Germinal center (tissue), 1 donor: ENCODE results near the gene CCDC40.
"Not testable (repeated sequence)": the region's sequence is repeated elsewhere in the genome, so short reads cannot be mapped to it uniquely, and the experiment has no call there.

Experiments
- DNase-seq: peaks from one replicate; pipeline ENCODE4 v3.0.0; 2012; ENCODE audit warnings: mixed read lengths, low spot score

The CCDC40 gene

GRCh38 chr17:80083136-80083661, 46.8 kb downstream of the CCDC40 start:
- DNase-seq = no peak

- DNase-seq = no peak
These were observed 48.3 kb downstream of the CCDC40 start for GRCh38 chr17:80084773-80085172.

GRCh38 chr17:80086081-80086480, 49.6 kb downstream of the CCDC40 start:
- DNase-seq = no peak

DNA sequence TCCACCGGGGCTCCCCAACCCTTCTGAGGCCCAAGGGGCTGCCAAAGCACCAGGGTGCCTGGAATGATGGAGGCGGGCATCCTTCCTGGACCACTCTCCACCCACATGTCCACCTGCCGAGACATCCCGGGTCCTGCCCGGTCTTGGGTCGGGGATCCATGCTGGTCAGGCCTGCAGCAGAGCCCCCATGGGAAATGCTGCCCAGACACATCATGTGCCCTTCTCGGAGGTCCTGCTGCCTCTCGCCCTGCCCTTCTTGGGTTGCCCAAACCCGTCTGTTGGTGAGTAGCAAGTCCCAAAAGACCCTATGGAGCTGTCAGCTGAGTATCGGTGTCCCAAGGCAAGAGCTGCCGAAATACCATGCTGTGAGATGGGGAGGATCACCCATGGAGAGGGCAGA, 50.2 kb downstream of the CCDC40 start:
- DNase-seq = no peak

DNA sequence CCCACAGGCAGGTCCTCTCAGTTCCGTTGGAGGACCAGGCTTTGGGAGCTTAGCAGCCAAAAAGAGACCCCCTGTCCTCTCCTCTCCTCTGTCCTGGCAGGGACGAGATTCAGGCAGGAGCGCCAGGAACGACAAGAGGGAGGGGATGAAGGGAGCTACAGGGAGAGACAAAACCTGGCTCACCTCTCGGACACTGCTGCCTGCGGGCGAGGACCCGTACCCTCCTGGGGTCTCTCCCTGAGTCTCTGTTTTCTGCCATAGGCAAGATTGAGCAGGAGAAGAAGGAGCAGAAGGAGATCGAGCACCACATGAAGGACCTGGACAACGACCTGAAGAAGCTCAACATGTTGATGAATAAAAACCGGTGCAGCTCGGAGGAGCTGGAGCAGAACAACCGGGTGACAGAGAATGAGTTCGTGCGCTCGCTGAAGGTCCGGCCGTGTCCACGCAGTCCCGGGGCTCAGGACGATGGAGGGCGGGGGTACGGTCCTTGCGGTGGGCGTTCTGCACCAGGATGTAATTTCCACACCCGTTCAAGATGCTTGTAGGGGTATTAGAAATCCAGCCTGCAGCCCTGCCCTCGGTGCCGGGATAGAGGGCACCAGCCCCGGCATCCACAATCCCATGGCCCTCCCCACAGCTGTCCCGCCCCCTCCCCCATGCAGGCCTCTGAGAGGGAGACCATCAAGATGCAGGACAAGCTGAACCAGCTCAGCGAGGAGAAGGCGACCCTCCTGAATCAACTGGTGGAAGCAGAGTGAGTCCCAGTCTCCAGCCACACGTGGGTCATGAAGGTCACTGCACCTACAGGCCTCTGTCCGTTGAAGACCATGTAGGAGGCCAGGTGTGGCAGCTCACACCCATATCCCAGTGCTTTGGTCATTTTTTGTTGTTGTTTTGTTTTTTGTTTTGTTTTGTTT, 51.2 kb downstream of the CCDC40 start:
- DNase-seq = no peak

GRCh38 chr17:80089762-80090161, 53.3 kb downstream of the CCDC40 start:
- no peak for DNase-seq

- DNase-seq = not testable (repeated sequence)
These were observed 53.7 kb downstream of the CCDC40 start for GRCh38 chr17:80090164-80090563.

- no peak for DNase-seq
These were observed 54.9 kb downstream of the CCDC40 start for GRCh38 chr17:80091376-80091775.

DNA sequence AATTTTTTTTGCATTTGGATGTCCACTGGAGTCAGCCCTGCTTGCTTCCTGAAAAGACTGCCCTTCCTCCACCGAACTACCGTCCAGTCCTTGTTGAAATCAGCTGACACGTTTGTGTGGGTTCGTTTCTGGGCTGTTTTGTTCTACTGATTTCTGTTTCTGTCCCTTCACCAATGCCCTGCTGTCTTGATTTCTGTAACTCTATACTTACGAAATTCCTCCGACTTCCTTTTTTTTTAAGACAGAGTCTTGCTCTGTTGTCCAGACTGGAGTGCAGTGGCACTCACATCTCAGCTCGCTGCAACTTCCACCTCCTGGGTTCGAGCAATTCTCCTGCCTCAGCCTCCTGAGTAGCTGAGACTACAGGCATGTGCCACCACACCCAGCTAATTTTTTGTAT, 56.5 kb downstream of the CCDC40 start:
- DNase-seq = no peak

- DNase-seq = no peak
These were observed 58.8 kb downstream of the CCDC40 start for GRCh38 chr17:80095038-80095843.

DNA sequence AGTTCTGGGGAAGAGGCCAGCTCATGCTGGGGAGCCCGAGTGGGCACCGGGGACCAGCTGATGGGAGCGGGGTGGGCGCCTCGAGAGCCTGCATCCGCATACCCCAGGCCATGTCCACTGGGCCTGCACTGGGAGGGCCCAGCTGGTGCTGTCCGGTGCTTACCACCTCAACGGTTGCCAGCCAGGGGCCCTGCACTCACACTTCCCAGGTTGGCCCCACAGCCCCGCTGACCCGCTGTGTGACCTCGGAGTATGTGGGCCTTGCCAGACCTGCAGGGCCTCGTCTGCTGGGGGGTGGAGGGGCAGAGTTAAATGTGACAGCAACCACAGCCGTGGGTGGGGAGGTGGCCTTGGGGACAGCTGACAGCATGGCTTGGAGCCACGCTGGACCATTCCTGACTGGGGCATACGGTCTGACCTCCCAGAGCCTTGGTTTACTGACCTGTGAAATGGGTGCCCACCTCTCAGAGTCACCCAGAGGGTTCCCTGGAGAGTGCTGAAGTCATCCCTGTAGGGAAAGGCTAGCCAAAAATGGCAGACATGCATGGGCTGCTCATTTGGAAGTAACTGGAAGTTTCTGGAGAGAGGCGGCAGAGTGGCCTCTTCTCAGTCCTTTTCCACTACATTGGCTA, 59.5 kb downstream of the CCDC40 start:
- no peak for DNase-seq

- no peak for DNase-seq
These were observed 60.1 kb downstream of the CCDC40 start for GRCh38 chr17:80096561-80097021.

DNA sequence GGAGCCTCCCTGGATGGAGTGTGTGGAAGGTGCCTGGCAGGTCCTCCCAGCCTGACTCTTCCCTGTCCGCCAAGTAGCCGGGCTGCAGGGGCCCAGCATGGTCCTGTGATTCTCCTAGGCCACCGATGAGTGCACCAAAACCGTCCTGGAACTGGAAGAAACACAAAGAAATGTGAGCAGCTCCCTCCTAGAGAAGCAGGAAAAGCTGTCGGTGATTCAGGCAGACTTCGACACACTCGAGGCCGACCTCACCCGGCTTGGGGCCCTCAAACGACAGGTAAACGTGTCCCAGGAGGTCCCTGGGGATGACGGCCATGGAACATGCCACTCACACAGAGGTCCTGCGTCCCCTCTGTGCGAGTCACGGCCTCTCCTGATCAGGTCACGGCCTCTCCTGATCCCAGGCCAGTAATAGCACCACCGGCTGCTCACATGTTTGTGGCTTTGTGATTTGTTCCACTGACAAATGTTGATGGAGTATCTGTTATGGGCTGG, 60.7 kb downstream of the CCDC40 start:
- DNase-seq = no peak

DNA sequence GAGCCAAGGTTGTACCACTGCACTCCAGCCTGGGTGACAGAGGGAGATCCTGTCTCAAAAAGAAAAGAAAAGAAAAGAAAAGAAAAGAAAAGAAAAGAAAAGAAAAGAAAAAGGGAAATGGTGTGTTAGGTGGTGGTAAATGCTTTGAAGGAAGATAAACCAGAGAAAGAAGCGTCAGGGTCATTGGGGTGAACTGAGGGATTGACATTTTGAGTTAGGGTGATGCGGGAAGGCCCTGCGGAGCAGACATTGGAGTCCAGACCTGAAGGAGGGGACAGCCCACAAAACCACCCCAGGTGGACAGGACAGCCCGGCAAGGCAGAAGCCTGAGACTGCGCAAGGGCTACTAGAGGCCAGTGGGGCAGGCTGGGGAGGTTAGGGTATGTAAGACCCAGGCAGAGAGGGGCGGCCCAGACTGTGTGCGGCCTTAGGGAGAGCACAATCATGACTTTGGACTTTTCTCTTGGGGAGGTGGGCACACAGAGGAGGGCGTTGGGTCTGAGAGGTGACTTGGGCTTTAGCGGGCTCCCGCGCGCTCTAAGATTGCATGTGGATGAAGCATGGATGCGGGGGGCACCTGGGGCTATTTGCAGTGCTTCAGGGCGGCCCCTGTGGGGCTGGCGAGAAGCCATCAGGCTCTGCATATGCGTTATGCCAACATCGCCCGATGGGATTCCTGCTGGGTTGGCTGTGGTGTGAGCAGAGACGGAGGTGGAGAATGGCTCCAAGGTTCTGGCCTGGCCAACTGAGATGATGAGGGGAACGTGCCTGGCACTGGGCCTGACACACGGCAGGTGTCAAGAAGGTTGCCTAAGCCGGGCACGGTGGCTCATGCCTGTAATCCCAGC, 61.6 kb downstream of the CCDC40 start:
- DNase-seq = no peak

DNA sequence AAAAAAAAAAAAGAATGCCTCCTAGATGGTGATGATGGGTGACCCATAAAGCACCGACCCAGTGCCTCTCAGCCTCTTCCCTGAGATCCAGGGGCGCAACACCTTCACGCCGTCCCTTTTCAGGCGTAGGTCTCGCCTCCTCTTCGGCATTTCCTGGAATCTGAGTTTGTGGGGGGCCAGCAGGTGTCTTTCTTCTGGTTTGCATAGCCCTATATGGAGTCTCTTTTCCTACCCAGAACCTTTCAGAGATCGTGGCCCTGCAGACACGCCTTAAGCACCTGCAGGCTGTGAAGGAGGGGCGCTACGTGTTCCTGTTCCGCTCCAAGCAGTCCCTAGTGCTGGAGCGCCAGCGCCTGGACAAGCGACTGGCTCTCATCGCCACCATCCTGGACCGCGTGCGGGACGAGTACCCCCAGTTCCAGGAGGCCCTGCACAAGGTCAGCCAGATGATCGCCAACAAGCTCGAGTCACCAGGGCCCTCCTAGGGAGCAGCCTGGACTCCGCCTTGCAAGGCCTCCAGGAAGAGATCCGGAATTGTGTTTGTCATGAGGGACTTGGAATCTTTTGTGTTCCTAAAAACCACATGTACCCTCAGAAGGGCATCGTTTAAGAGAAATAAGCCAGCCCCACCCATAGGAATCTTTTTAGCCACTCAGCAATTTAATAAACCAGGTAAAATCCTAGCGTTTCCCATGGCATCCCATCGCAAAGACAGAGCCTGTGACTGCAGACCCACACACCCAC, 63.0 kb downstream of the CCDC40 start:
- DNase-seq = no peak

DNA sequence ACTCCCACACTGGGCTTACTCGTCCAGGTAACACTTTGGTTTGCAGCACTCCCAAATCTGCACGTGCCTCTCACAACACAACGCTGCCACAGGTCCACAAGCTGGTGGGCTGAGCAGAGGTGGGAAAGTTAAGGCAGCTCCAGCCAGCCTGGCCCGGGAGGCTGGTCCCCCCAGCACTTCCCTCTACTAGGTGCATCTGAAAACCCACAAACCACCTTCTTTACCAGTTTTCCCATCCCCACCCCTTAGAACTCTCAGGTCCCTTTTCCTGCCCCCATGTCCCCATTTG, 63.5 kb downstream of the CCDC40 start:
- no peak for DNase-seq

- peak; percentile 98 for DNase-seq
These were observed 64.8 kb downstream of the CCDC40 start, which contains the start of gene GAA for GRCh38 chr17:80101011-80101945. TSS of gene GAA (plus strand) at chr17:80101581. CDS start at chr17:80104587, 3,006 bp downstream.

DNA sequence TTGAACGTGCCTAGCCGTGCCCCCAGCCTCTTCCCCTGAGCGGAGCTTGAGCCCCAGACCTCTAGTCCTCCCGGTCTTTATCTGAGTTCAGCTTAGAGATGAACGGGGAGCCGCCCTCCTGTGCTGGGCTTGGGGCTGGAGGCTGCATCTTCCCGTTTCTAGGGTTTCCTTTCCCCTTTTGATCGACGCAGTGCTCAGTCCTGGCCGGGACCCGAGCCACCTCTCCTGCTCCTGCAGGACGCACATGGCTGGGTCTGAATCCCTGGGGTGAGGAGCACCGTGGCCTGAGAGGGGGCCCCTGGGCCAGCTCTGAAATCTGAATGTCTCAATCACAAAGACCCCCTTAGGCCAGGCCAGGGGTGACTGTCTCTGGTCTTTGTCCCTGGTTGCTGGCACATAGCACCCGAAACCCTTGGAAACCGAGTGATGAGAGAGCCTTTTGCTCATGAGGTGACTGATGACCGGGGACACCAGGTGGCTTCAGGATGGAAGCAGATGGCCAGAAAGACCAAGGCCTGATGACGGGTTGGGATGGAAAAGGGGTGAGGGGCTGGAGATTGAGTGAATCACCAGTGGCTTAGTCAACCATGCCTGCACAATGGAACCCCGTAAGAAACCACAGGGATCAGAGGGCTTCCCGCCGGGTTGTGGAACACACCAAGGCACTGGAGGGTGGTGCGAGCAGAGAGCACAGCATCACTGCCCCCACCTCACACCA, 65.7 kb downstream of the CCDC40 start:
- peak; percentile 62 for DNase-seq
